HepG2 (cell line): ENCODE measurements around the gene NSFL1C. TPM values are rescaled to one million over a fixed set of nuclear protein-coding genes. Genes with fewer than 3 reads are reported as not detected.
A peak's percentile ranks its signal among the peaks of the same experiment; 100 is the strongest.

Experiments used
- BORCS8-MEF2B ChIP-seq: sonication (generic); formaldehyde crosslinking; IDR thresholded peaks from 2 replicates; pipeline ENCODE4 v1.8.0; 2022; ENCODE audit warnings: mild to moderate bottlenecking, missing genetic modification reagents
- ERF ChIP-seq: IDR thresholded peaks from 2 replicates; pipeline ENCODE4 v1.6.1; 2018; ENCODE audit warnings: missing biosample characterization, missing genetic modification reagents
- FOXO1 ChIP-seq: sonication (generic); formaldehyde crosslinking; IDR thresholded peaks from 2 replicates; pipeline ENCODE4 v1.4.0; 2020; ENCODE audit warnings: missing genetic modification reagents
- JARID2 ChIP-seq: sonication (generic); formaldehyde crosslinking; IDR thresholded peaks from 2 replicates; pipeline ENCODE4 v1.8.1; 2023; ENCODE audit warnings: missing genetic modification reagents, inconsistent platforms; ENCODE audit not compliant: insufficient replicate concordance
- LCORL ChIP-seq, 2 experiments: fragments of 450-650 bp in 1 of 2; sonication (generic) in 1 of 2; formaldehyde crosslinking in 1 of 2; IDR thresholded peaks; 2 replicates each; pipeline versions ENCODE4 v1.5.0 to v1.6.1; 2017 to 2020; ENCODE audit warnings: antibody characterized with exemption in 1 of 2, missing genetic modification reagents in 1 of 2
- MAFF ChIP-seq: IDR thresholded peaks from 2 replicates; pipeline ENCODE4 v1.6.1; 2011; ENCODE audit warnings: low read depth, low read length, improper control_type of control experiment
- MED1 ChIP-seq: sonication (generic); formaldehyde crosslinking; IDR thresholded peaks from 2 replicates; pipeline ENCODE4 v1.4.0; 2020; ENCODE audit warnings: missing genetic modification reagents
- PRMT3 ChIP-seq: sonication (generic); formaldehyde crosslinking; IDR thresholded peaks from 2 replicates; pipeline ENCODE4 v1.8.1; 2022; ENCODE audit warnings: low read depth, mild to moderate bottlenecking, moderate library complexity, missing genetic modification reagents, borderline replicate concordance
- SAP130 ChIP-seq: IDR thresholded peaks from 2 replicates; pipeline ENCODE4 v1.6.1; 2016; ENCODE audit warnings: low read depth
- SRF ChIP-seq: IDR thresholded peaks from 2 replicates; pipeline ENCODE4 v1.6.1; 2011; ENCODE audit warnings: mild to moderate bottlenecking, low read depth, low read length, moderate library complexity
- SRSF1 ChIP-seq: fragments of 200-400 bp; formaldehyde crosslinking; optimal IDR thresholded peaks from 2 replicates; pipeline ENCODE3; 2017; ENCODE audit warnings: mild to moderate bottlenecking, low read depth, low read length, moderate library complexity
- STAG1 ChIP-seq: sonication (generic); formaldehyde crosslinking; IDR thresholded peaks from 2 replicates; pipeline ENCODE4 v1.4.0; 2020; ENCODE audit warnings: missing genetic modification reagents
- TARDBP ChIP-seq: sonication (generic); formaldehyde crosslinking; IDR thresholded peaks from 2 replicates; pipeline ENCODE4 v1.8.0; 2022; ENCODE audit warnings: mild to moderate bottlenecking, missing genetic modification reagents
- TCF12 ChIP-seq, 2 experiments: fragments of 450-650 bp in 1 of 2; sonication (generic) in 1 of 2; formaldehyde crosslinking in 1 of 2; IDR thresholded peaks; 2 replicates each; pipeline versions ENCODE4 v1.6.1 to v1.8.0; 2017 to 2022; ENCODE audit warnings: antibody characterized with exemption in 1 of 2, mild to moderate bottlenecking in 1 of 2, missing genetic modification reagents in 1 of 2, moderate library complexity in 1 of 2
- TSC22D2 ChIP-seq: sonication (generic); formaldehyde crosslinking; IDR thresholded peaks from 2 replicates; pipeline ENCODE4 v1.5.1; 2020; ENCODE audit warnings: missing genetic modification reagents, mild to moderate bottlenecking, borderline replicate concordance
- ZNF432 ChIP-seq: sonication (generic); formaldehyde crosslinking; IDR thresholded peaks from 2 replicates; pipeline ENCODE4 v1.5.0; 2020; ENCODE audit warnings: missing genetic modification reagents, mild to moderate bottlenecking, borderline replicate concordance
- ZNF678 ChIP-seq: sonication (generic); formaldehyde crosslinking; IDR thresholded peaks from 2 replicates; pipeline ENCODE4 v1.4.0; 2020; ENCODE audit warnings: mild to moderate bottlenecking, missing genetic modification reagents
- polyA plus RNA-seq, 8 experiments: library from polyadenylated mRNA; depleted of rRNA in 3 of 8; stranded (reverse) in 7 of 8; unstranded in 1 of 8; fragments of >200 nt; fragmentation: Illumina TruSeq in 4 of 8; extraction: Trizol in 4 of 8; gene quantifications; 2 replicates each; pipeline versions ENCODE4 v1.2.1 to v1.2.3, GENCODE V29; 2011 to 2016; ENCODE audit warnings: low read depth in 4 of 8, missing spikeins in 1 of 8, mixed read lengths in 1 of 8; ENCODE audit not compliant: insufficient read depth in 1 of 8
- total RNA-seq, 5 experiments: library from RNA; depleted of rRNA; stranded (reverse); fragments of >200 nt; fragmentation: Illumina TruSeq; extraction: Trizol; gene quantifications; 2 replicates each; pipeline ENCODE4 v1.2.3, GENCODE V29; 2016; ENCODE audit warnings: low read depth in 1 of 5
- TF ChIP-seq, protein P1 (sequence below): conservative IDR thresholded peaks from 2 replicates; pipeline ENCODE4 v1.6.1; 2018; ENCODE audit warnings: missing genetic modification reagents
- TF ChIP-seq, protein P2 (sequence below): IDR thresholded peaks from 2 replicates; pipeline ENCODE4 v1.6.1; 2016; ENCODE audit warnings: mild to moderate bottlenecking
- TF ChIP-seq, protein P3 (sequence below): sonication (generic); formaldehyde crosslinking; IDR thresholded peaks from 2 replicates; pipeline ENCODE4 v1.4.0; 2020; ENCODE audit warnings: missing genetic modification reagents, borderline replicate concordance

The NSFL1C gene
- total and polyA plus RNA-seq, 2 of the 13 experiments (the other 11 are each of a cell fraction or from before 2014, with no cell fraction given), result 22.9 to 62.7 TPM

DNA sequence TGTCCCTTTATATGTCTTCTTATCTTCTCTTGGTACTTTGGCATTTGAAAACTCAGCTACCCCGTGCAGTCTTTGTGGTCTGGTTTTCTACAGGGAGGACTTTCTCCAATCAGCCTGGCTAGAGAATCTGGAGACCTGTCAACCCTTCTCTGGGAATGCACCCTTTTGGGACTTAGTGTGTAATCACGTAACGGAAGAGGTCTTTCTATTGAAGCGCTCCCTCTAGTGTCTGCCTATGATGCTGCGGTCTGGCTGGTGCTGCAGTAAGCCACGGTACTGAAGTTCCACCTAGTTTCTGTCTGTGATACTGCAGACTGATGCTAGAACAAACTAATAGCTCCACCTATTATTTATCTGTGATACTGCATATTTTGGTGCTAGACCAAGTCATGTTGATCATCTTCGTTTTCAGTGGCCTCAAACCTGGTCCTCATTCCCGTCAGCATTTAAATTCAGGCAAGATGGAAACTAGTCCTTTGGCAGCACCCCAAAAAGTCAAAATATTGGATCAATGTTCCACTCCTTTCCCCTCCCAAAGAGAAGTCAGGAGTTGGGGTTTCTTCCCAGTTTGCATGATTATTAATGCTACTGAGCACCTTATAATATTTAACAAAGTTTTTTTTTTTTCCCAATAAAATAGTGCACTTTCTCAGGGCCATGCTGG lies 37.0 kb upstream of the NSFL1C start (continued):
- TF ChIP-seq TCF12 (IDR thresholded peaks at IDR 0.05) (no peak), TCF12 (CRISPR knock-in tag; IDR thresholded peaks at IDR 0.05) (no peak), SRSF1 (no peak), FOXO1 (CRISPR knock-in tag) (peak; percentile 61; the same call in 1 of the 2 replicates), SRF (0 out of 2 replicates have a peak, but pooled peaks have one; percentile 51), BORCS8-MEF2B (no peak), TARDBP (CRISPR knock-in tag) (peak; percentile 26; the same call in 1 of the 2 replicates), ZNF678 (CRISPR knock-in tag) (no peak), LCORL (IDR thresholded peaks at IDR 0.05) (no peak), LCORL (CRISPR knock-in tag; IDR thresholded peaks at IDR 0.05) (peak; percentile 55; the same call in 1 of the 2 replicates), MAFF (0 out of 2 replicates have a peak, but pooled peaks have one; percentile 21), SAP130 (peak; percentile 74; the same call in 1 of the 2 replicates), MED1 (CRISPR knock-in tag) (0 out of 2 replicates have a peak, but pooled peaks have one; percentile 19), PRMT3 (no peak), TSC22D2 (CRISPR knock-in tag) (peak; percentile 79; the same call in 1 of the 2 replicates), STAG1 (CRISPR knock-in tag) (peak; percentile 86), JARID2 (peak; percentile 26), ZNF432 (CRISPR knock-in tag) (no peak), ERF (CRISPR knock-in tag) (peak; percentile 68; the same call in 1 of the 2 replicates)
- TF ChIP-seq, protein P1, sequence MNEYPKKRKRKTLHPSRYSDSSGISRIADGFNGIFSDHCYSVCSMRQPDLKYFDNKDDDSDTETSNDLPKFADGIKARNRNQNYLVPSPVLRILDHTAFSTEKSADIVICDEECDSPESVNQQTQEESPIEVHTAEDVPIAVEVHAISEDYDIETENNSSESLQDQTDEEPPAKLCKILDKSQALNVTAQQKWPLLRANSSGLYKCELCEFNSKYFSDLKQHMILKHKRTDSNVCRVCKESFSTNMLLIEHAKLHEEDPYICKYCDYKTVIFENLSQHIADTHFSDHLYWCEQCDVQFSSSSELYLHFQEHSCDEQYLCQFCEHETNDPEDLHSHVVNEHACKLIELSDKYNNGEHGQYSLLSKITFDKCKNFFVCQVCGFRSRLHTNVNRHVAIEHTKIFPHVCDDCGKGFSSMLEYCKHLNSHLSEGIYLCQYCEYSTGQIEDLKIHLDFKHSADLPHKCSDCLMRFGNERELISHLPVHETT, result no peak
- TF ChIP-seq, protein P2, sequence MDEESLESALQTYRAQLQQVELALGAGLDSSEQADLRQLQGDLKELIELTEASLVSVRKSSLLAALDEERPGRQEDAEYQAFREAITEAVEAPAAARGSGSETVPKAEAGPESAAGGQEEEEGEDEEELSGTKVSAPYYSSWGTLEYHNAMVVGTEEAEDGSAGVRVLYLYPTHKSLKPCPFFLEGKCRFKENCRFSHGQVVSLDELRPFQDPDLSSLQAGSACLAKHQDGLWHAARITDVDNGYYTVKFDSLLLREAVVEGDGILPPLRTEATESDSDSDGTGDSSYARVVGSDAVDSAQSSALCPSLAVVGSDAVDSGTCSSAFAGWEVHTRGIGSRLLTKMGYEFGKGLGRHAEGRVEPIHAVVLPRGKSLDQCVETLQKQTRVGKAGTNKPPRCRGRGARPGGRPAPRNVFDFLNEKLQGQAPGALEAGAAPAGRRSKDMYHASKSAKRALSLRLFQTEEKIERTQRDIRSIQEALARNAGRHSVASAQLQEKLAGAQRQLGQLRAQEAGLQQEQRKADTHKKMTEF (CRISPR knock-in tag), result 0 out of 2 replicates have a peak, but pooled peaks have one; percentile 36
- TF ChIP-seq, protein P3, sequence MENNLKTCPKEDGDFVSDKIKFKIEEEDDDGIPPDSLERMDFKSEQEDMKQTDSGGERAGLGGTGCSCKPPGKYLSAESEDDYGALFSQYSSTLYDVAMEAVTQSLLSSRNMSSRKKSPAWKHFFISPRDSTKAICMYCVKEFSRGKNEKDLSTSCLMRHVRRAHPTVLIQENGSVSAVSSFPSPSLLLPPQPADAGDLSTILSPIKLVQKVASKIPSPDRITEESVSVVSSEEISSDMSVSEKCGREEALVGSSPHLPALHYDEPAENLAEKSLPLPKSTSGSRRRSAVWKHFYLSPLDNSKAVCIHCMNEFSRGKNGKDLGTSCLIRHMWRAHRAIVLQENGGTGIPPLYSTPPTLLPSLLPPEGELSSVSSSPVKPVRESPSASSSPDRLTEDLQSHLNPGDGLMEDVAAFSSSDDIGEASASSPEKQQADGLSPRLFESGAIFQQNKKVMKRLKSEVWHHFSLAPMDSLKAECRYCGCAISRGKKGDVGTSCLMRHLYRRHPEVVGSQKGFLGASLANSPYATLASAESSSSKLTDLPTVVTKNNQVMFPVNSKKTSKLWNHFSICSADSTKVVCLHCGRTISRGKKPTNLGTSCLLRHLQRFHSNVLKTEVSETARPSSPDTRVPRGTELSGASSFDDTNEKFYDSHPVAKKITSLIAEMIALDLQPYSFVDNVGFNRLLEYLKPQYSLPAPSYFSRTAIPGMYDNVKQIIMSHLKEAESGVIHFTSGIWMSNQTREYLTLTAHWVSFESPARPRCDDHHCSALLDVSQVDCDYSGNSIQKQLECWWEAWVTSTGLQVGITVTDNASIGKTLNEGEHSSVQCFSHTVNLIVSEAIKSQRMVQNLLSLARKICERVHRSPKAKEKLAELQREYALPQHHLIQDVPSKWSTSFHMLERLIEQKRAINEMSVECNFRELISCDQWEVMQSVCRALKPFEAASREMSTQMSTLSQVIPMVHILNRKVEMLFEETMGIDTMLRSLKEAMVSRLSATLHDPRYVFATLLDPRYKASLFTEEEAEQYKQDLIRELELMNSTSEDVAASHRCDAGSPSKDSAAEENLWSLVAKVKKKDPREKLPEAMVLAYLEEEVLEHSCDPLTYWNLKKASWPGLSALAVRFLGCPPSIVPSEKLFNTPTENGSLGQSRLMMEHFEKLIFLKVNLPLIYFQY (CRISPR knock-in tag), result peak; percentile 70; the same call in 1 of the 2 replicates
